Suprapubic skin (tissue), 4 donors: ENCODE measurements around the gene NSG1. TPM values are rescaled to one million over a fixed set of nuclear protein-coding genes. Genes with fewer than 3 reads are reported as not detected.

Experiments used
- DNase-seq, 2 donors: peaks; one replicate each; pipeline ENCODE4 v3.0.0-alpha.2; 2019; ENCODE audit warnings: low spot score in 2 of 2
- H3K27ac ChIP-seq: fragments of 200-600 bp; sonication (generic); one replicate; pipeline ENCODE4 v1.5.1; 2019
- H3K27me3 ChIP-seq: fragments of 200-600 bp; sonication (generic); one replicate; pipeline ENCODE4 v1.5.1; 2019
- H3K36me3 ChIP-seq: fragments of 200-600 bp; sonication (generic); one replicate; pipeline ENCODE4 v1.5.1; 2019
- H3K4me1 ChIP-seq: fragments of 200-600 bp; sonication (generic); one replicate; pipeline ENCODE4 v1.5.1; 2019
- H3K4me3 ChIP-seq: fragments of 200-600 bp; sonication (generic); one replicate; pipeline ENCODE4 v1.5.1; 2019; ENCODE audit warnings: mild to moderate bottlenecking
- H3K9me3 ChIP-seq: fragments of 200-600 bp; sonication (generic); one replicate; pipeline ENCODE4 v1.5.1; 2019
- EP300 ChIP-seq: sonication (generic); formaldehyde crosslinking; IDR thresholded peaks from one replicate; pipeline ENCODE4 v1.6.1; 2017; ENCODE audit warnings: antibody characterized with exemption
- POLR2A ChIP-seq, 2 donors: fragments of 450-650 bp; IDR thresholded peaks; one replicate each; pipeline ENCODE4 v1.6.1; 2017; ENCODE audit warnings: antibody characterized with exemption in 2 of 2, mild to moderate bottlenecking in 2 of 2, moderate library complexity in 2 of 2
- POLR2AphosphoS5 ChIP-seq, 3 donors: sonication (generic); formaldehyde crosslinking; IDR thresholded peaks; one replicate each; pipeline ENCODE4 v1.6.1; 2017; ENCODE audit warnings: antibody characterized with exemption in 3 of 3
- WGBS: methylation state at CpG from one replicate; pipeline ENCODE4 v1.1.5; 2018; 5-methylcytosine and 5-hydroxymethylcytosine counted together
- total RNA-seq, 4 donors: library from RNA; depleted of rRNA; stranded (reverse); fragments of >200 nt; gene quantifications; one replicate each; pipeline ENCODE4 v1.1.0, GENCODE V29; 2016
- TF ChIP-seq, protein P1 (sequence below), 2 donors: fragments of 200-600 bp in 1 of 2; fragments of 450-650 bp in 1 of 2; sonication (generic) in 1 of 2; IDR thresholded peaks; one replicate each; pipeline ENCODE4 v1.5.1; 2016 to 2019; ENCODE audit warnings: antibody characterized with exemption in 2 of 2, mild to moderate bottlenecking in 1 of 2, moderate library complexity in 1 of 2

The NSG1 gene
- total RNA-seq, 4 donors from 2014 or later = 42.2 to 157 (median 114) TPM

DNA sequence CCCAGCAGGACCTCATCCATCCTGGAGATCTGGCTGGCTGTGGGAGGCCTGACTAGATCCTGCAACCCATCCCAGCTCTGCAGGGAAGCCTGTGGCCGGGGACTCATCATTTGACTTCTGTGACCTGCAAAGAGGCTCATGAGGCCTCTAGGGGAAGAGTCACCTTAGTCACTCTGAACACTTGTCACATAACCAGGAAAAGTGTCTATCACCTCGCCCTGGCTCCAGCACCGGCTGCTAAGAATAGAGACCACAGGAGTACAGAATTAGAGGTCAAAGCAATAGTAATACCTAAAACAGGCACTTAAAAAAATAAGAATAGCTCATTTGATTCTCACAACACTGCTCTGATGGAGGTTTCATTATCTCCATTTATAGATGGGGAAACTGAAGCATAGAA is 3.8 kb upstream of the NSG1 start:
- no peak for DNase-seq
- Histone ChIP-seq H3K9me3 (no peaks in the 10 kb centered on the region), H3K4me1 (peaks cover 28% of the 10 kb centered on the region), H3K36me3 (no peaks in the 10 kb centered on the region), H3K4me3 (no peak overlapping the region), H3K27ac (no peak overlapping the region), H3K27me3 (peaks cover 51% of the 10 kb centered on the region)
- no peak for TF ChIP-seq POLR2A (IDR thresholded peaks at IDR 0.05)
- TF ChIP-seq POLR2AphosphoS5 (IDR thresholded peaks at IDR 0.05) = no peak
- no peak for TF ChIP-seq EP300
- TF ChIP-seq, protein P1, sequence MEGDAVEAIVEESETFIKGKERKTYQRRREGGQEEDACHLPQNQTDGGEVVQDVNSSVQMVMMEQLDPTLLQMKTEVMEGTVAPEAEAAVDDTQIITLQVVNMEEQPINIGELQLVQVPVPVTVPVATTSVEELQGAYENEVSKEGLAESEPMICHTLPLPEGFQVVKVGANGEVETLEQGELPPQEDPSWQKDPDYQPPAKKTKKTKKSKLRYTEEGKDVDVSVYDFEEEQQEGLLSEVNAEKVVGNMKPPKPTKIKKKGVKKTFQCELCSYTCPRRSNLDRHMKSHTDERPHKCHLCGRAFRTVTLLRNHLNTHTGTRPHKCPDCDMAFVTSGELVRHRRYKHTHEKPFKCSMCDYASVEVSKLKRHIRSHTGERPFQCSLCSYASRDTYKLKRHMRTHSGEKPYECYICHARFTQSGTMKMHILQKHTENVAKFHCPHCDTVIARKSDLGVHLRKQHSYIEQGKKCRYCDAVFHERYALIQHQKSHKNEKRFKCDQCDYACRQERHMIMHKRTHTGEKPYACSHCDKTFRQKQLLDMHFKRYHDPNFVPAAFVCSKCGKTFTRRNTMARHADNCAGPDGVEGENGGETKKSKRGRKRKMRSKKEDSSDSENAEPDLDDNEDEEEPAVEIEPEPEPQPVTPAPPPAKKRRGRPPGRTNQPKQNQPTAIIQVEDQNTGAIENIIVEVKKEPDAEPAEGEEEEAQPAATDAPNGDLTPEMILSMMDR (IDR thresholded peaks at IDR 0.05) = no peak
- 88% methylated on average over 3 of the region's 3 CpGs for WGBS

DNA sequence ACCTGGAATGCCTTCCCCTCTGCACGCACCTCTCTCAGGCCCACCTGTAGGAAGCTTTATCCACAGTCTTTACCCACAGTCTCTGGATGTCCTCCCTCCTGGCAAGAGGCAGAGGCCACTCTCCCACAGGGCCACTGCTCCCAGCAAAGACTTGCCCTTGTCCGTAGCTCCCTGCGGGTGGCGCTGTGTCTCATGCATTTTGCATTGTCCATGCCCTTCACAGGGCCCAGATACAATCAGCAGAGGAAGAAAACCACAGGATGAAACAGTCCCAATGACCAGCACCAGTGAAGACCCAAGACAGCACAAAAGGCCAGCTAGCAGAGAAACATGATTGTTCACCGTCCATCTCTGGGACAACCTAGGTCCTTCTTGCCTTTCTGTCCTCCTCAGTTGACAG is 2.1 kb upstream of the NSG1 start:
- Histone ChIP-seq H3K4me3 (no peak overlapping the region), H3K27me3 (peaks cover 59% of the 10 kb centered on the region), H3K4me1 (peaks cover 40% of the 10 kb centered on the region), H3K36me3 (no peaks in the 10 kb centered on the region), H3K9me3 (no peaks in the 10 kb centered on the region), H3K27ac (no peak overlapping the region)
- 57% methylated on average over 5 of the region's 5 CpGs for WGBS
- TF ChIP-seq, protein P1 (IDR thresholded peaks at IDR 0.05) = peak in 1 of 2 donors; percentile 42
- no peak for TF ChIP-seq POLR2A (IDR thresholded peaks at IDR 0.05)
- no peak for DNase-seq

DNA sequence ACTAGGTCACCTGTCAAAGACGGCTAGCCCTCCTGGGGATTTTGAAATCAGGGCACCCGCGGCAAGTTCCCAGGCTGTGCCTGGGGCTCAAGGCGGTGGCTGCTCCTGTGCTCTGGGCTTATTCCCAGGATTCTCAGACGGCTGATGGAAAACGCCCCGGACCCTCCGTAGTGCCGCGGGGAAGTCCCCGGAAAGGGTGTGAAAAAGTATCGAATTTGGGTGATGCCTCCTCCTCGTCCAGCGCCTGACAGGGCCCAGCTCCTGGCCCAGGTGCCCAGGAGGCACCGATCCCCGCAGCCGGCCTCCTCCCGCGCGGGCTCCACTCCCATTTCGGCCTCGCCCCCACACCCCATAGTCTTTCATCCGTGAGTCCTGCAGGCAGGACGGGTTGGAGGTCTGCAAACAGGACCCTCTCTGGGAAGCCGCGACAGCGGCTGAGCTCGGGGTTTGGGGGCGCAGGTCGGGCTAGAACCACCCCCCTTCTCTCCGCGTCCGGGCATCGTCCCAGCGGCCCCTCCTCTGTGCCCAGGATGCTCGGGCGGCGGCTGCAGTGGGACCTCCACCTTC is 1.1 kb upstream of the NSG1 start:
- Histone ChIP-seq H3K27me3 (peaks cover 63% of the 10 kb centered on the region), H3K4me1 (peaks cover 40% of the 10 kb centered on the region), H3K27ac (no peak overlapping the region), H3K4me3 (peak overlapping the region; percentile 60), H3K36me3 (no peaks in the 10 kb centered on the region), H3K9me3 (no peaks in the 10 kb centered on the region)
- WGBS = 4% methylated on average over 35 of the region's 38 CpGs
- TF ChIP-seq, protein P1 (IDR thresholded peaks at IDR 0.05) = no peak
- no peak for DNase-seq

DNA sequence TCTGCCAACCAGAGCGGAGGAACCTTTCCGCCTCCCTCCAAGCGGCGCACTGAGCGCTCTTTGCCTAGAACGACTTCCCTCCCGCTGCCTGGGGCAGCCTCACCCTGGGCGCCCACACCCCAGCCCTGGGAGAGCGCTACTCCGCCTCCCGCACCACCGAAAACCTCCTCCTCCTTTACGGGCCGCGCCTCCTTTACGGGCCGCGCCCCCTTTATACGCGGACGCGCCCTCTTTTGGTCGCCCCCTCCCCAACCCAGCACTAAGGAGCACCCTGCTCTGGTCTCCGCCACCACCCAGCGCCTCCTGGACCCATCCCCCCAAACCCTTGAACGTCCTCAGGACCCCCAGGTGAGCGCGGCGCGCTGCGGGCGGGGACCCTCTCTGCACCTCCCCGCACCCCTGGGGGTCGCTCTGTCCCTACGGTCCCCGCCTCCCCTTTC is 586 bp upstream of the NSG1 start:
- no peaks in the 10 kb centered on the region for H3K36me3 ChIP-seq
- H3K27ac ChIP-seq = peak overlapping the region; percentile 74
- H3K4me3 ChIP-seq = peak overlapping the region; percentile 60
- peaks cover 41% of the 10 kb centered on the region for H3K4me1 ChIP-seq
- peaks cover 62% of the 10 kb centered on the region for H3K27me3 ChIP-seq
- no peaks in the 10 kb centered on the region for H3K9me3 ChIP-seq
- under 1% methylated on average over 24 of the region's 36 CpGs for WGBS
- TF ChIP-seq EP300 (no peak), POLR2A (IDR thresholded peaks at IDR 0.05) (no peak), POLR2AphosphoS5 (IDR thresholded peaks at IDR 0.05) (no peak)
- TF ChIP-seq, protein P1 (IDR thresholded peaks at IDR 0.05) = no peak
- no peak for DNase-seq

DNA sequence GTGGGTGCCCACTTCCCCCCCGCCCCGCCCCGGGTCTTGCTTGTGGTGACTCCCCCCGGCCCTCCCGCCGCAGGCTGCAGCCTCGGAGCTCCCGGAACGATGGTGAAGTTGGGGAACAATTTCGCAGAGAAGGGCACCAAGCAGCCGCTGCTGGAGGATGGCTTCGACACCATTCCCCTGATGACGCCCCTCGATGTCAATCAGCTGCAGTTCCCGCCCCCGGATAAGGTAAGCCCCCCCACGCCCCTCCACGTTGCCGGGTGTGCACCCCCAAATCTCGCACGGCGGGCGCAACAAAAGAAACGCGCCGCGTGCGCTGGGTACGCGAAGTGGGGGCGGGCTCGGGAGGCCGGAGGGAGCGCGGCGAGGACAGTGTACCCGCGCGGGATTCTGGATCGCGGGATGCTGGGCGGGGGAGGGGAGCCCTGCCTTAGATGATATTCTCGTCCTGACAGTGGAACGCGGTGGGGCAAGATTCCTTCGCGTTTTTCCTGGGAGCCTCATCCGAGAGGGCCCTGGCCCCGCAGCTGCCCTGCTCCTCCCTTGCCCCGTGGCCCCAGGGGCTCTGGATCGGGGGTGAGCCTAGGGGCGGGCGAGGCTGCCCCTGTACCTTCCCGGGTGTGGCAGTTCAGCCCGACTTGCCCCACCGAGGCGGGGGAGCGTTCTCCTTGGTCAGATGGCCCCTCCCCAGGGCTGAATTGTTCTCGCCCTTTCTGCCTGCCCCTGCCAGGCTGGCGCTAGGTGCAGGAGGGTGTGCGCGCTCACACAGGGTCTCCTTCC is 819 bp downstream of the NSG1 start:
- Histone ChIP-seq H3K4me1 (peaks cover 54% of the 10 kb centered on the region), H3K36me3 (no peaks in the 10 kb centered on the region), H3K9me3 (no peaks in the 10 kb centered on the region), H3K4me3 (peak overlapping the region; percentile 60), H3K27me3 (peaks cover 70% of the 10 kb centered on the region), H3K27ac (peak overlapping the region; percentile 74)
- DNase-seq = no peak
- 2% methylated on average over 42 of the region's 62 CpGs for WGBS
- no peak for TF ChIP-seq POLR2AphosphoS5 (IDR thresholded peaks at IDR 0.05)
- TF ChIP-seq, protein P1 (IDR thresholded peaks at IDR 0.05) = no peak
- TF ChIP-seq POLR2A (IDR thresholded peaks at IDR 0.05) = no peak
- TF ChIP-seq EP300 = no peak
